ENCODE data around the gene DMD. TPM values are rescaled to one million over a fixed set of nuclear protein-coding genes. Genes with fewer than 3 reads are reported as not detected.

DMD gene
- total RNA-seq, 1 donor from 2014 or later: 30.6 TPM

- H3K4me1 Mint-ChIP-seq: no peaks in the 10 kb centered on the region
- H3F3A ChIP-seq (ENCODE audit: low read depth): no peaks in the 10 kb centered on the region
- H3K27me3 ChIP-seq: no peaks in the 10 kb centered on the region
- TF ChIP-seq CTCF (IDR thresholded peaks at IDR 0.05) (no peak), EZH2 (IDR thresholded peaks at IDR 0.05) (no peak), EZH2phosphoT487 (IDR thresholded peaks at IDR 0.05) (no peak)
- H3K79me2 ChIP-seq (ENCODE audit: low read depth): no peaks in the 10 kb centered on the region
- no peak overlapping the region for H3K27ac ChIP-seq
- no peak overlapping the region for H3K4me3 ChIP-seq
- no peaks in the 10 kb centered on the region for H4K20me1 ChIP-seq (ENCODE audit: low read depth)
- no peak overlapping the region for H2AFZ ChIP-seq (replicated peaks)
- H3K9me3 ChIP-seq (ENCODE audit: low read depth): peaks cover 3% of the 10 kb centered on the region
- no peaks in the 10 kb centered on the region for H3K4me1 ChIP-seq
- peaks cover 3% of the 10 kb centered on the region for H3K9me3 Mint-ChIP-seq
- DNase-seq (ENCODE audit: low spot score): no peak
- H3K27me3 Mint-ChIP-seq (ENCODE audit: insufficient read depth, low read depth): no peaks in the 10 kb centered on the region
- H3K36me3 ChIP-seq: no peaks in the 10 kb centered on the region
- no peak overlapping the region for H3K4me2 ChIP-seq
- no peak overlapping the region for H3K27ac Mint-ChIP-seq
- no peaks in the 10 kb centered on the region for H3K36me3 Mint-ChIP-seq
- no peak overlapping the region for H3K9ac ChIP-seq
- no peak overlapping the region for H3K4me3 Mint-ChIP-seq
Observed at GRCh38 chrX:32392655-32393054, 818.7 kb downstream of the DMD start.

- peaks cover 6% of the 10 kb centered on the region for H3K4me1 Mint-ChIP-seq
- no peak for TF ChIP-seq EZH2phosphoT487 (IDR thresholded peaks at IDR 0.05)
- Histone ChIP-seq H3K4me3 (no peak overlapping the region), H3K36me3 (no peaks in the 10 kb centered on the region), H3K9ac (no peak overlapping the region), H2AFZ (replicated peaks) (no peak overlapping the region), H3K27ac (no peak overlapping the region), H4K20me1 (ENCODE audit: low read depth) (no peaks in the 10 kb centered on the region), H3K9me3 (ENCODE audit: low read depth) (peaks cover 5% of the 10 kb centered on the region), H3F3A (ENCODE audit: low read depth) (no peaks in the 10 kb centered on the region), H3K79me2 (ENCODE audit: low read depth) (no peaks in the 10 kb centered on the region), H3K27me3 (no peaks in the 10 kb centered on the region), H3K4me2 (no peak overlapping the region), H3K4me1 (no peaks in the 10 kb centered on the region)
- no peak overlapping the region for H3K27ac Mint-ChIP-seq
- H3K4me3 Mint-ChIP-seq: no peak overlapping the region
- DNase-seq (ENCODE audit: low spot score): no peak
- H3K27me3 Mint-ChIP-seq (ENCODE audit: insufficient read depth, low read depth): no peaks in the 10 kb centered on the region
- H3K9me3 Mint-ChIP-seq: no peaks in the 10 kb centered on the region
- no peaks in the 10 kb centered on the region for H3K36me3 Mint-ChIP-seq
Observed at GRCh38 chrX:32370456-32371205, 840.7 kb downstream of the DMD start.

- Histone ChIP-seq H3K36me3 (no peaks in the 10 kb centered on the region), H3K9ac (no peak overlapping the region), H3K79me2 (ENCODE audit: low read depth) (no peaks in the 10 kb centered on the region), H2AFZ (replicated peaks) (no peak overlapping the region), H3K4me3 (no peak overlapping the region), H3K27ac (no peak overlapping the region), H3K9me3 (ENCODE audit: low read depth) (no peaks in the 10 kb centered on the region), H3F3A (ENCODE audit: low read depth) (no peaks in the 10 kb centered on the region), H3K4me2 (no peak overlapping the region), H3K27me3 (no peaks in the 10 kb centered on the region), H3K4me1 (no peaks in the 10 kb centered on the region), H4K20me1 (ENCODE audit: low read depth) (no peaks in the 10 kb centered on the region)
- no peak for DNase-seq (ENCODE audit: low spot score)
- H3K27ac Mint-ChIP-seq: no peak overlapping the region
- TF ChIP-seq EZH2 (IDR thresholded peaks at IDR 0.05) (no peak), CTCF (IDR thresholded peaks at IDR 0.05) (no peak), EZH2phosphoT487 (IDR thresholded peaks at IDR 0.05) (no peak)
- H3K9me3 Mint-ChIP-seq: peaks cover 3% of the 10 kb centered on the region
- H3K4me1 Mint-ChIP-seq: peaks cover 2% of the 10 kb centered on the region
- H3K36me3 Mint-ChIP-seq: no peaks in the 10 kb centered on the region
- peaks cover 2% of the 10 kb centered on the region for H3K27me3 Mint-ChIP-seq (ENCODE audit: insufficient read depth, low read depth)
- H3K4me3 Mint-ChIP-seq: no peak overlapping the region
Observed at GRCh38 chrX:32293962-32294700, 917.2 kb downstream of the DMD start.

- Mint-ChIP-seq H3K4me3 (no peak overlapping the region), H3K9me3 (no peaks in the 10 kb centered on the region), H3K27ac (no peak overlapping the region), H3K4me1 (peaks cover 1% of the 10 kb centered on the region), H3K27me3 (ENCODE audit: insufficient read depth, low read depth) (peaks cover 3% of the 10 kb centered on the region), H3K36me3 (no peaks in the 10 kb centered on the region)
- H4K20me1 ChIP-seq (ENCODE audit: low read depth): no peaks in the 10 kb centered on the region
- no peak for DNase-seq (ENCODE audit: low spot score)
- no peak overlapping the region for H3K9ac ChIP-seq
- H3K4me3 ChIP-seq: no peak overlapping the region
- no peaks in the 10 kb centered on the region for H3F3A ChIP-seq (ENCODE audit: low read depth)
- H3K27ac ChIP-seq: no peak overlapping the region
- no peak for TF ChIP-seq CTCF (IDR thresholded peaks at IDR 0.05)
- TF ChIP-seq EZH2 (IDR thresholded peaks at IDR 0.05): no peak
- no peak for TF ChIP-seq EZH2phosphoT487 (IDR thresholded peaks at IDR 0.05)
- no peaks in the 10 kb centered on the region for H3K4me1 ChIP-seq
- H3K27me3 ChIP-seq: no peaks in the 10 kb centered on the region
- H2AFZ ChIP-seq (replicated peaks): no peak overlapping the region
- H3K4me2 ChIP-seq: no peak overlapping the region
- H3K36me3 ChIP-seq: no peaks in the 10 kb centered on the region
- H3K79me2 ChIP-seq (ENCODE audit: low read depth): no peaks in the 10 kb centered on the region
- H3K9me3 ChIP-seq (ENCODE audit: low read depth): no peaks in the 10 kb centered on the region
Observed at GRCh38 chrX:32289356-32289755, 922.0 kb downstream of the DMD start.

Measured in neural progenitor cell (in vitro differentiated cells).